Dermis microvascular lymphatic vessel endothelial cell (primary cell): ENCODE results near the gene COA6. TPM values are rescaled to one million over a fixed set of nuclear protein-coding genes. Genes with fewer than 3 reads are reported as not detected.
"Not testable (repeated sequence)": the region's sequence is repeated elsewhere in the genome, so short reads cannot be mapped to it uniquely, and the experiment has no call there.

Experiments
- DNase-seq, 2 donors: peaks; one replicate each; pipeline versions ENCODE4 v3.0.0 to v3.0.0-alpha.2; 2010; ENCODE audit warnings: low read depth in 2 of 2
- total RNA-seq: library from RNA; depleted of rRNA; stranded (reverse); fragments of >200 nt; gene quantifications from 2 replicates; pipeline ENCODE4 v1.2.1, GENCODE V29; 2014

The COA6 gene, protein sequence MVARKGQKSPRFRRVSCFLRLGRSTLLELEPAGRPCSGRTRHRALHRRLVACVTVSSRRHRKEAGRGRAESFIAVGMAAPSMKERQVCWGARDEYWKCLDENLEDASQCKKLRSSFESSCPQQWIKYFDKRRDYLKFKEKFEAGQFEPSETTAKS
- total RNA-seq, result 12.8 and 16.7 TPM in 2 replicates

DNA sequence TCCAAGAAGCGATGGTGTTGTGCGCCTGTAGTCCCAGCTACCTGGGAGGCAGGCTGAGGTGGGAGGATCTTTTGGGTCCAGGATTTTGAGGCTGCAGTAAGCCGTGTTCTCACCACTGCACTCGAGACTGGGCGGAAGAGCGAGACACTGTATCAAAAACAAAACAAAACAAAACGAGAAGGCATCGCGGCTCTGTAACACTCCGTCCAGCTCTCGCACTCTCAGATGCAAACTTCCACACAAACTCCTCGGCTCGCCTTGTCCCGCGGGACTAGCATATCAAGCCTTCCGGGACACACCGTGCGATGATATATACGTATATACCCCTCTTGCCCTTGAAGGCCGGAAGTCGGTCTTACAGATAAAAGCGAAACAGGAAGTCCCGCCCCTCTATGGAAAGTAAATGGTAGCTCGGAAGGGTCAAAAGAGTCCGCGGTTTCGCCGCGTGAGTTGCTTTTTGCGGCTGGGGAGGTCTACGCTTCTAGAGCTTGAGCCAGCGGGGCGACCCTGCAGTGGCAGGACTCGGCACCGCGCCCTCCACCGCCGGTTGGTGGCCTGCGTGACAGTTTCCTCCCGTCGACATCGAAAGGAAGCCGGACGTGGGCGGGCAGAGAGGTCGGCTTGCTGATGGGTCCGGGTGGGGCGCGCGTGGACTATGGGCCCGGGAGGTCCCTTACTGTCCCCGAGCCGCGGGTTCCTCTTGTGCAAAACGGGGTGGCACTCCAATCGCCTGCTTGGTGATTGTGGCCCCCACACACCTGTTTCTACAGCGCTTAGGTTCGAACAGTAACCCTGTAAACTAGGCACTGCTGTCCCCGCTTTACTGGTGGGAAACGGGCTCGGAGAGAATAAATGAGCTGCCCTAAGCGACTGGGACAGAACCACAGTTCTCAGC, at the start of gene COA6:
COA6 (plus strand) TSS at position 393 of the 895 bp plus-strand sequence; CDS start at position 404, 11 bp downstream.
- DNase-seq, result peak; percentile 96 to 98

DNA sequence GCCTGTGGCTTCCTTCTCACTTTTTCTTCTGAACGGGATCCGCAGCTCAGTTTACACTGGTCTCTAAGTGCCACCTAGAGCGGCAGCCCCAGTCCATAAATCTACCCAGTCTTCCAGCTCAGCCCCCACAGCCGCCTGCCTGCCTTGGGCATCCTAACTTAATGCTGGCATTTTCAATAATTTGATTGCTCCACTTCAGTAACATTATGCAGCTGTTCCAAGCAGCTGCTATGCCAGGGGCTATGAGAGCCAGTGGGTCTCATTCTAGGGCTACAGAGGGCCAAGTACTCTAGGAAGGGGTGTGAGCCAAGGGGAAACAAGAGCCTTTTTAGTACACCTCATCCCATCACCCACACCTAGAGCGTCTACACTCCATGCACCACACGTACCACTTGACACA, 48.4 kb upstream of the COA6 start:
- no peak for DNase-seq

DNA sequence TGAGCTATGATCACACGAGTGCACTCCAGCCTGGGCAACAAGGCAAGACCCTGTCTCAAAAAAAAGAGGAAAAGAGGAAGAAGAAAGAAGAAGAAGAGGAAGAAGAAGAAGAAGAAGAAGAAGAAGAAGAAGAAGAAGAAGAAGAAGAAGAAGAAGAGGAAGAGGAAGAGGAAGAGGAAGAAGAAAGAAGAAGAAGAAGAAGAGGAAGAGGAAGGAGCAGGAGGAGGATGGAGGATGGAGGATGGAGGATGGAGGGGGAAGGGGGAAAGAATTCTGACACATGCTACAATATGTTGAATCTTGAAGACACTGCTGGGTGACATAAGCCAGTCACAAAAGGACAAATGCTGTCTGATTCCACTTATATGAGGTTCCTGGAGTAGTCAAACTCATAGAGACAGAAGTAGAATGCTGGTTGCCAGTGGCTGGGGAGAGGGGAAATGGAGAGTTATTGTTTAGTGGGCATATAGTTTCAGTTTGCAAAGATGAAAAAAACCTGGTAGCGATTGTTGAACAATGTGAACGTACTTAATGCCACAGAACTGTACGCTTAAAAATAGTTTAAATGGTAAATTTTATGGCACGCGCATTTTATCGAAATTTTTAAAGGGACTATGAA, 47.3 kb upstream of the COA6 start:
- DNase-seq, result no peak

DNA sequence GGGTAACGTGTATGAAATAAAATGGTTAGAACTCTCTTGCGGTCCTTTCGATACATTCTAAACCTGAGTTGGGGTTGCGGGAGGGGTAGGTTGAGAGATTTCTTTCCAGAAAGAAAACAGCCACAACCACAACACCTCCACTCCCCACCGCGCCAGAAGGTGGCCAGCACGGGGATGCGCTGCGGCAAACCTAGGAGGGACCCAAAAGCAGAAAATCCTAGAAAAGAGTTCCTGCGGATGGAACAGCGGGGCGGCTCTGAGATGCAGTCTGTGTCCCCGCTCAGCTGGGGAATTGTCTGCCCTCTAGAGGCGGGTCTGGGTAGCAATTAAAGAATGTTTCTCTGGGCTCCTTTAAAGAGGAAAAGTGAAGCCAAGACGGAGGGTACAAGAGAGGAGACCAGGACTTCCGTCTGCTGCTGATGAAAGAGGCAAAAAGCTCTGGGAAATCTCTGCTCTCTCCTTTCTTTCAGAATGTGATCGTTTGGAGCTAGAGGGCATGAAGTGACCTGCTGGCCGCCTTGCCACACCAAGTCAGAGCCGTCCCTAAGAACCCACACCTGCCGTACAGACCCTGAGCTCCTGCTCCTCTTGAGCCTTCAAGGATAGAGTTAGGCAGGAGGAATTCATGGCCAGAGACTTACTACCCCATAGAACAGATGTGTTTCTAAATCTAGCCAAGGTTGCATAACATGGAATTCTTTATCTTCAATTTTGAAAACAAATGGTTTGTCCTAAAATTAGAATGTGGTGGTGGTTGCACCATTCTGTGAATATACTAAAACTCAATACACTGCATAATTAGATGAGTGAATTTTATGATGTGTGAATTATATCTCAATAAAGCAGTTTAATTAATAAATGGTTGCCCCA, 46.5 kb upstream of the COA6 start:
- DNase-seq, result peak in 1 of 2 donors; percentile 47

DNA sequence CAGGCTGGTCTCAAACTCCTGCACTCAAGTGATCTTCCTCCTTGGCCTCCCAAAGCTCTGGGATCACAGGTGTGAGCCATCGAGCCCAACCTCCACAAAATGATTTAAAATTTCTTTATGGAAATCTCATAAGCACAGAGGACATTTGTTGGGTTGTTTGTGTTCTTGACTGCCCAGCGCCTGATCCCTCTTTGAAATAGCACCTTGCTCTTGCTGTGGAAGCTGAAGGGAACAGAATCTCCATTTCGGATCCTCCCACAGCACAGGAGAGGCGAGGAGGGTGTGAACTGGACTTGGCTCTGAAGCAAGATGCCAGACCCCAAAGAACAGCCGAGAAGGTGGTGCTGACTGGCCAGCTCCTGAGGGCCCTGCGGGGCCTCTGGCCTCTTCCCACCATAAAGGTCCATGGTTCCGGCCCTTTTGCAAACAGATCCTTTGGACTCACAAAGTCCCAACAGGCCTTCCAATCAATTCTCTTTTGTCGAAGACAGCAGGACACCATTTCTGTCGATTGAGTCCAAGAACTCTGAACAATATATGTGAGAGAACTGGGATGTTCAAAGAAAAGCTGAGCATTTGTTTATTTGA, 45.6 kb upstream of the COA6 start:
- DNase-seq, result no peak

DNA sequence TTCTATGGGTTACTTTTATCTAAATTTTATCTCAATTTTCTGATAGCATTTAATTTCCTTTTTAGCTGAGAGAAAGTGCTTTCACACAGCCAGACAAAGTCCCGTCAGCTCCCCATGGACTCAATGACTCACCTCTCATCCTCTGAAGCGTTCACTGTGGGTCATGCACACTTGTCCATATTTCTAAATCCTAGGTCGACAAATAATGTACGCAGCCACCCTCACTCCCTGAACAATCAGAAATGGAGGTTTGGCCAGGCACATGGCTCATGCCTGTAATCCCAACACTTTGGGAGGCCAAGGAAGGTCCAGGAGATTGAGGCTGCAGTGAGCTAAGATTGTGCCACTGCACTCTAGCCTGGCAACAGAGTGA, 42.4 kb upstream of the COA6 start:
- DNase-seq, result no peak

DNA sequence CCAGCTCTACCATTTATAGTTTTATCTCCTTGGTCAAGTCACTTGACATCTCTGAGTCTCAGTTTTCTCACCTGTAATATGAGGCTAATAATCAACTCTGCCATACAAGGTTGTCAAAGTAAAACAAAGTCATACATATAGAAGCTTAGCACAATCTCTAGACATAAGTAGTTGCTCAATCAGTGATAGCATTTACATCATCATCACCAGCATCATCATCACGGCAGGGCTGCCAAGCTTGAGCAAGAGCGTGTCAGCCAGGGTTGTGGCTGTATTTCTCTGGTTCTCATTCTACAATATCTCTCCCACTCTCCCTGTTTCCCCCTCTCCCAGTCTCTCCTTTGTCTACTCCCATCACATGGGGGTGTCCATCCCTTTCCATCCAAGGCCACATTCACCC, 41.7 kb upstream of the COA6 start:
- DNase-seq, result no peak

DNA sequence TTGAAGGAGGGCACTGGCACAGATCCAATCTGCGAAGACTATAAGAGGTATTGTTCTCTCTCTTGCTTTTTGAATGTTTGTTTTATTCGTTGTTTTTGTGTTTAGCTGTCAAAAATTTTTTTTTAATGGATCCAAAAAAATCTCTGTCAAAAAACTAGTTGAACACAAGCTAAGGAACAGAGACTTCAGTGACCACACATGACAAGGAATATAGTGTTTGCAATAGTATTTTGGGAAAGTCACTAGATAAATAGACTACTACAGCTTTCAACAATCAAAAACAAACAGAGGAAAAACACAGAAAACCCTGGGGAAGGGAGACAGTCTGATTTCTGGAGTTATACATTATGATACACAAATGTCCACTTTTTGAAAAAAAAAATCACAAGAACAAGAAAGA, 36.9 kb upstream of the COA6 start:
- no peak for DNase-seq

DNA sequence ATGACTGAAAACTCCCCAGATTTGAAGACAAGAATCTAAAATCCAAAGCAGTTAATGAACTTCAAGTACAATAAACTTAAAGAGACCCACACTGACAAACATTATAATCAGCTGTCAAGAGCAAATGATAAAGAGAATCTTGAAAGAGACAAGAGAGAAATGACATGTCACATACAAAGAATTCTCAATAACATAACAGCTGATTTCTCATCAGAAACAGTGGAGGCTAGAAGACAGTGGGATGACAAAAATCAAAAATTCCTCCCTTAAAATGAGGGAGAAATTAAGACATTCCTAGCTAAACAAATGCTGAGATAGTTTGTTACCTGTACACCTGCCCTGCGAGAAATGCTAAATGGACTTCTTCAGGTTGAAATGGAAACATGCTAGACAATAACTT, 36.0 kb upstream of the COA6 start:
- no peak for DNase-seq

DNA sequence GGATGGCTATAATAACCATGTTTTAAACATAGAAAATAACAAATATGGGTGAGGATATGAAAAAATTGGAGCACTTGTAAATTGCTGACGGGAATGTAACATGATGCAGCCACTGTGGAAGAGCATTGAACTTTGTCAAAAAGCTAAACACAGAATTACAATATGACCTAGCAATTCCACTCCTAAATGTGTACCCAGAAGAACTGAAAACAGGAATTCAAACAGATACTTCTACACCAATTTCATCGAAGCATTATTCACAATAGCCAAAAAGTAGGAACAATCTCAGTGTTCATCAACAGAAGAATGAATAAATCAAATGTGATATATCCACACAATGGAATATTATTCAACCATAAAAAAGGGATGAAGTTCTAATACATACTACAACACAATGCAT, 32.7 kb upstream of the COA6 start:
- DNase-seq, result no peak

DNA sequence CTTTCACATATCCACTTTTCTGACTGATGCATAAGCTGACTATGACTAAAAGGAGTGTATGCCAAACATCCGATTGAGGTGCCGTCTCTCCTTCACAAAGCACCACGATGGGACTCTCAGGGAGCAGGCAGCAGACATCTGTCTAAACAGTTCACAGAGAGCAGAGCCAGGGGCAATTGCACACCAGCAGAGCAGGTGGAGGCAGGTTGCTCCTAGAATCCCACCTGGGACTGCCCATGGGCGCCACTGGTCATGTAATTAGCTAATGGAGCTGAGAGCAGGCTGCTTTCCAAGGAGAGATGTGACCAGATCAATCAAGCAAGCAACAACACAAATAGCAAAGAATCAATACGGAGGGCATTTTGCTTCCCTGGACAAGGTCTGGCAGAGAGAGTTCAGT, 30.5 kb upstream of the COA6 start:
- no peak for DNase-seq

DNA sequence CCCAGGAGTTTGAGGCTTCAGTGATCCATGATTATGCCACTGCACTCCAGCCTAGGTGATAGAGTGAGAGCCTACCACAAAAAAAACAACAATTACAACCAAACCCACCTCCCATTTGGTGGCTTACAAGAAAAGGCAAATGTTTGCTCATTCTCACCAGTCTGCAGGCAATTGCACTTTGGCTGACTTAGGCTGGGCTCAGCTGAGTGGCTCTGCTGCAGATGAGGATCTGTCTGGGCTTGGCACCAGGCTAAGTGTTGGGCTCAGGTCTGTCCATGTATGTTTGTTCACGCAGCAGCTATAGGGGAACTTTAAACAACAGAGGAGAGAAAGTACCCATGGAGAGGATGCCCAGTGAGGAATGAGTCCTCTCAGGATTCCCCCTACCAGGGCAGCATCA, 28.0 kb upstream of the COA6 start:
- no peak for DNase-seq

DNA sequence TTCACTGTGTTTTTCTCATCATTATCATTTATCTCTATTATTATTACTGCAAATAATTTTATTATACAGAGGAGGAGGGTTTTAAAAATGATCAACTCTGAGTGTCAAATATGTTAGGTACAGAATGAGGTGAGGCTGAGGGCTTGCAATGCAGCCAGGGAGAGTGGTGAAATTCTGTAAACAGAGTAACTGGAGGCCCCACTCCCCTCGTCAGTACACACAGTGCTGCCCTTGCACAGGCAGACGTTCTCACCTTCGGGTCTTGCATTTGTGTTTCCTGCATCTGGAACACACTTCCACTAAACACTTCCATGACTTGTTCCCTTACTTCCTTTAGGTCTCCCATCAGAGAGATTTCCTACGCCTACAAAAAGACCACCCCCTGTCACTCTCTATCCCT, 24.3 kb upstream of the COA6 start:
- no peak for DNase-seq

DNA sequence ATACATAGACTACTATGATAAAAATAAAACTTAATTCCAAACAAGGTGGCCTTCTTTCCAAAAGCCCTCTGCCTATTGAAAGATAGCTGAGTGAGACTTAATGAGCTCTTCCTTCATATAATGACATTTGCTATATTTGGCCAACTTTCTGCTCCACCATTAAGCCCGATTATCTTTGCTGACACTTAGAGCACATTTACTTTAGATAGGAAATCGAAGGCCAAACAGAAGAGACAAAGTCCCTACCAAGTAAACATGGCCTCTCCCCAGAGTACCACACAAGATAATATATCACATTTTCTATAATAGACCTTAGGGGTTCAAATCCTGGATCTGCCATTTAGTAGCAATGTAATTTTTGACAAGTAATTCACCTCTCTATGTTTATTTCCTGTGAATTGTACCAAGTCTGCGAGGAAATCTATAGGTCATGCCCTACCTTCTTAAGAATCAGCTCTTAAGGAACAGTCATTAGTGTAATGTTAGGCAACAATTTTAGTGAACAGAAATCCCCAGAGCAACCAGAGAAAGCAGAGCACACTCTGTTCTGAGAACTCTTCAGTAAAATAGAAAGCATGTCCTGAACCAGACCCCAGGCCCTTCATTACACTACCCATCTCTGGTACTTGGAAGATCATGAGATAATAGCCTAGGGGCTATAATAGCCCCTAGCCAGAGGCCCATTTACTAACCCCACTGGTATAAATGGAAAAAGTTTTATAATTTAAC, 17.3 kb upstream of the COA6 start:
- DNase-seq, result no peak

DNA sequence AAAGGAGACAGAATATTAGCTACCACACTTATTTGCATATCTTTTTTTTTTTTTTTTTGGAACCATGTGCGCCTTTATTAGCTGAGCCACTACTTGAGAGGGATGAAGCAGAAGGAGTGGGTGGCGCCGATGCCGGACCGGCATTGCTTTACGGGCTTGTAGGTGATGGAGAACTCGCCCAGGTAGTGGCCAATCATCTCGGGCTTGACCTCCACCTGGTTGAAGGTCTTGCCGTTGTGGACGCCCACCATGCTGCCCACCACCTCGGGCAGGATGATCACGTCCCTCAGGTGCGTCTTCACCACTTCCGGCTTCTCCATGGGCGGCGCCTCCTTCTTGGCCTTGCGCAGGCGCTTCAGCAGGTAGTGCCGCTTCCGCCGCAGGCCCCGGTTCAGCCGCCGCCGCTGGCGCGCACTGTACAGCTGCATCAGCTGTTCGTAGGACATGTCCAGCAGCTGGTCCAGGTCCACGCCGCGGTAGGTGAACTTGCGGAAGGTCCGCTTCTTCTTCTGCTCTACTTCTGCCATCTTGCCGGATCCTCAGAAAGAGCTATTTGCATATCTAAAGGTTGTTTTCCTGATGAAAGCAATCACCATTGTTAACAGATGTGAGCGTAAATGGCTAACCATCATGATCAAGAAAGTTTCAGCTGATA, 16.5 kb upstream of the COA6 start:
- DNase-seq, result not testable (repeated sequence)

DNA sequence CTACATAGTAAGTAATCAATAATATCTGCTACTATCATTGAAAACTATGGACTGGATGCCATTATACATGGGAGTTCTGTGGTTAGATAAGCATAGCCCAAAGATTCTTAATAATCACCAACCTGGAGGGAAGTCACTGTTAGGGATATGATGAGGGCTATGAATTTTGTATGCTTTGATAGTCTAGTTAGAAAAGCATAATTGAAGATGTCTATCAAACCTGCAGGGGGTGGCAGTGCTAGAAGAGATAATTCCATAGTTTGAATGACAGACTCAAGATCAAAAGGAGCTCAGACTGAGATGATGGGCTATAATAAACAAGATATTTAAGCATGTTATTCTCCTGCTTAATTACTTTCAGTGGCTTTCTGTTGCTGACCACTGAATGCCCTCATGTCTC, 15.4 kb upstream of the COA6 start:
- DNase-seq, result no peak

DNA sequence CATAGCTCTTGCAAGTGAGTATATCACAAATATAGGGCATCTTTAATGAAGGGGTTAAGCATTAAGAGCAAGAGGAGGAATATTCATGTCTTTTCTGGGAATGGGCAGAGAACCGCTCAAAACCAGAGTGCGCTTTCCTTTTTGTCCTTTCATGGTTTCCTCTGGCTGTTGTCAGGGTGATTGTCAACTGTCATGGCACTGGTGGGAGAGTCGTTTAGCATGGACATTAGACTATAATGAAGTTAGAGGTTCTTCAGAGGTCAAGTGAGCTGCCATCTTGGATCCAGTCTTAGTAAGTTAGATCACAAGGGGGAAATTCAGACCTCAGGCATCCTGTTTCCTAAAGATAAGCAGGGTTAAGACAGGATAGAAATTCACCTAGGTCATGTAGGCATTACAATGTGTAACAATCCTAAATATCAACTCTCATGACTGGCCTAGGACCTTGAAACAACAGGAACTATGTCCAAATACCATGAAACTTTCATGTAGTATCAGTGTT, 12.1 kb upstream of the COA6 start:
- DNase-seq, result no peak

DNA sequence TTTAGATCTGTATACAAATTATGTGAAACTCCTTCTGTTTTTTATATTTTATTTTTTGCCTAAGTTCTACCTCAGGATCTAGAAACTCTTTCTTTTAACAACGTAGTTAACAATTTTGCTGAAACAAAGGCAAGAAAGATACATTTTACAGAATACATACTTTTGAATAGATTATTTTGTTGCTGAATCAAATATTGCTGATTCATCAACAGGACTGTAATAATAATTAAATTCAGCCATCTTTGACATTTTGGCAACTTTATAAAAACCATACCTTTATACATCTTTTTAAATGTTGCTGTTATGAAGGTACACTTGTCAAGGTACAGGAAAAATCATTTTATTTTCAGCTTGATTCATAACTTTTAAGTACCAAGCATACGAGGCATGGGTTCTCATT, 10.7 kb upstream of the COA6 start:
- DNase-seq, result no peak

DNA sequence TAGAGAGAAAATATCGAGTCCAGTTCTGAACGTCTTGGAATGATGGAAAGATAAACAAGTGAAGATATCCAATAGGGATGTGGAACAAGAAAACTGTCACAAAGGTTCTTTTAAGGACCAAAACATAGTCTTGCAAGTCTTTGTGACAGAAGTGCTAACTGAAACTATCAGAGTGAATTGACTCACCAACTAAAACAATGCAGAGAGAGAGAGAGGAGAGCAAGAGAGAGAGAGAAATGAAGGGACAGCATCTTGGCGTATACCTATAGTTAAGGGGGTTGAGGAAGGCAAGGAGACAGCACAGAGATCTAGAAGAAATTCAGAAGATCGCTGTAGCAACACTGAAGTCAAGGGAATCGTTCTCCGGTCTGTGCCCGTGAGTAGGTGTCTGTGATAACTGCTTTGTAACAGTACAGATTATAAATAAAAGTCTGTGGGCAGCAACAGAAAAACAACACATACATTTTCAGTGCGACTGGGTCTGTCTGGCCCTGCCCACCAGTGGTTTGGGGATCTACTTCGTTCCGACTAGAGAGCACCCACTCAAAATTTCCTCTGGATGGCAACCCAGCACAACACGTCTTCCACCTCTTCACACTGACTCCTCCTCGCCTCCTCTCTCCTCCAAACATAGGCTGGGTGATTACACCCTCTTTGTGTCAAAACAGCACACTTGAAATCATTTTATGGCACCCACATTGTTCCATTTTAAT, 4.8 kb upstream of the COA6 start:
- DNase-seq, result no peak
